Activated T-helper 1 cell treated with Interleukin-2 at 50 U/mL for 16 hours (primary cell): ENCODE data around the gene MORN5.

ENCODE experiments used
- DNase-seq: peaks from one replicate; pipeline ENCODE4 v3.0.0-alpha.2; 2020; ENCODE audit warnings: low read depth

The MORN5 gene

DNA sequence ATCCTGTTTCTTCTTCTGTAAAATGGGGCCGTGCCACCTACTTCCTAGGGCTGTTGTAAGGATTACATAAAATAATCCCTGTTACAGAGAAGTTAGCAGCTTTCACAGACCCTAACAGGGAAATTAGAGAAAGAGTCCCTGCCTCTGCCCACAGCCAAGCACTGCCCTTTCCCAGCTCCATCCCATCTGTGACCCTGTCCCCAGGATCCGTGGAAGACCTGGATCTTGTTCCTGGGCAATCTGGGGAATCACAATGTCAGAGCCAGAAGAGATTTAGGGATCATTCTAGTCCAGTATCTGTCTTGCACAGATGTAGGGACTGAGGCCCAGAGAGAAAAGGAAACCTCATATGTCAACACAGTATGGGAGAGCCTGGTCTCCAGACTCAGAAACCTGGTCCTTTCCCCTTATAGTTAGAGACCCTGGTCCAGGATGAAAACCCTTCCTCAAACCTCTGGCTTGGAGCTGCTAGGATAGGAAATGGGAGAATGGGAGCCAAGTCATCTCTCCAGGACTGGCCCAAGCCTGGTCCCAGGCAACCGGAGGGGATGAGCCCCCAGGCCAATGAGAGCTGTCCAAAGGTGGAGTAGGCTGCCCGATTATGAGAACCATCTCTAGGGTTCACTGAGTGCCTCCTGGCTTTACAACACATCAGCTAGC is 56.6 kb downstream of the MORN5 start:
- no peak for DNase-seq

DNA sequence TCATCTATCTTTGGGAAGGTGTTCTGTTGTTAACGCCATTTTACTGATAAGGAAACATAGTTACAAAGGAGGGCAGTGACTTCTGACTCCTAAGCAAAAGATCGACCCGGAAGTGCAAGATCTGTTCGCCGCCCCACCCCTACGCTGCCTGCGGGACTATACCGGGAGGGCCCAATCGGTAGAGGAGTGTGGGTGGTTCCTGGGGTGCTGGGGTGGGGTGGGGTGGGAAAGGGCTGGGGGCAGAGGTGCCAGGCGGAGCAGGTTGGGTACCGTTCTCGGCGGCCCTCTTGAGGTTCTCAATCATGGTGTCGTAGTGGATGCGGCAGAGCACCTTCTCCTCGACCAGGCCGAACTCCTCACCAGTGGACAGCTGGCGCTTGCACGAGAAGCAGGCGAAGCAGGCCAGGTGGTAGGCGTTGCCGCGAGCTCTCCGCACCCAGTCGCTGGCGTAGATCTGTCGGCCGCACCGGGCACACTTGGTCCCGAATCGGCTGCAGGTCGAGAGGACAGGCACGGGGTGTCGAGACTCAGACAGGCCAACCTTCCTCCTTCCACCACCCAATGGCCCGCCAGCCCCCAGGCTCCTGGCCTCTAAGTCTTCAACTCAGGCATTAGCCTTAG is 57.2 kb downstream of the MORN5 start:
- no peak for DNase-seq

GRCh38 chr9:122217640-122218039 is 57.9 kb downstream of the MORN5 start:
- DNase-seq: no peak

- DNase-seq: no peak
Observed at GRCh38 chr9:122218071-122218934, 58.6 kb downstream of the MORN5 start.

GRCh38 chr9:122218935-122219855 is 59.5 kb downstream of the MORN5 start:
- DNase-seq: no peak

GRCh38 chr9:122219856-122220672 is 60.4 kb downstream of the MORN5 start:
- DNase-seq: no peak

- no peak for DNase-seq
Observed at GRCh38 chr9:122220673-122221182, 61.0 kb downstream of the MORN5 start.

DNA sequence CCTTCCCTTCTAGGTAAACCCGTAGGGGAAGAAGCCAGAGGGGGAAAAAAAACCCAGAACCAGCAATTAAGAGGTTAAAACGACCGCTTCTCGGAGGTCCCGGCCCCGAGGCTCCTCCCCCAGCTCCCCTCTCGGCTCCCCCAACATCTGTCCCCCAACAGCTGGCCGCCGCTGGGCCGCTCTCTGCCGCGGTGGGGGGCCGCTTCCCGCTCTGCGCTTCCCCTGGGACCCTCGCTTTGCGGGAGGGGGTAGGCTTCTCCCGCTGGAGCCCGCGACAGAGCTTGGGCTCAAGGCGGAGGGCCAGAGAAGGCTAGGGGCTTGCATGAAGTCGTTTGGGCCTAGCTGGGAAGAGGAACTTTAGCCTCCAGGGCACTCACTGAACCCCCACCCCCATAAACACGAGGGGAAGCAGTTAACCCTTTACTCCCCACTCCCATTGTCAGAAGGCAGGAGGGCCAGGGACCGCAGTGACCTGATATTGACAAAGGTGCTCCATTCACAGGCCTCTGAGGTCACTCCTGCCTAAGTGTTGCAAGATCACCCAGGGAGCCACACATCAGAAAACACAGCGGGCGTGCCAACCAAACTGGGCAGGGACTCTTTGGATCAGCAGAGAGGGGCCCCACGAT is 61.6 kb downstream of the MORN5 start:
- no peak for DNase-seq

DNA sequence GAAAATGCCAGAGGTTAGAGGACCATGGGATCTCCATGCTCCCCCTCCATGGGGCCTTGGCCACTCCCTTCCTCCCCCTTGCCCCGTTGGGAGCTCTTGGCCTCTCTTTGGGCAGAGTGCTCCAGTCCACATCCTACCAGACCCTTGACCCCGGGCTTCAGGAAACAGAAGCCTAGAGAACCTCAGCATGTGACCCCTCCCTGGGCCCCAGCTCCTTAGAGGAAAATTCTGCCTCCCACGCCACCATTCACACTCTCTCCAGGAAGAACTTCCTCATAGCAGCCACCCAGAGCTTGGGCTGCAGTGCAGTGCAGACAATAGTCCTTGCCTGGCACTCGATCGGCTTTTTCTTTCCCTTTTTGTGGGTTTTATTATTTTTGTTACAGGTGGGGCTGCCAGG is 63.1 kb downstream of the MORN5 start:
- no peak for DNase-seq

- no peak for DNase-seq
Observed at GRCh38 chr9:122223435-122223834, 63.7 kb downstream of the MORN5 start.

- DNase-seq: no peak
Observed at GRCh38 chr9:122225312-122226141, 65.8 kb downstream of the MORN5 start.

DNA sequence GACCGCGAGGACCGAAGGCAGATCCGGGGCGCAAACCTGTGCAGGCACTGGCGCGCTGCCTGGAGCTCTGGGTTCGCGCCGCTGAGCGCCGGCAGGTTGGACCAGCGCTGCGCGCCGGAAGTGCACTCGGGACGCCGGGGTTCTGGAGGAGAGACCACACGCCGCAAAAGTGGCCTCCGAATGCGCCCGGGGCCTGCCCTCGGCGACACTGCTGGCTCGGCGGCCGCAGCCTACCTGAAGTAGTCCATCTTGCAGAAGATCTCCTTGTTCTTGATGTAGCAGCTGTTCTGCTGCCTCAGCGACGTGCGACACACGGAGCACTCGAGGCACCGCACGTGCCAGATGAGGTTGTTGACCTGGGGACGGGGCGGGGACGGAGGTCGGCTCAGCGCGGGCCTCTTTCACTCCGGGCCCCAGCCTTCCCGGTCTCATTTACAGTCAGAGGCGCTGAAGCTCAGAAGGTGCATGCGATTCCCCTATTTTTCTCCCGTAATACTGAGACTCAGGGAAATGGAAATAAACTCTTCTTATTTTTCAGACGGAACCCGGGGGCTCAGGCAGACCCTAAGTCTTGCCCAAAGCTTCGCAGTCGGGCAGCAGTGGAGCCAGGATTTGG is 66.5 kb downstream of the MORN5 start:
- no peak for DNase-seq

- DNase-seq: no peak
Observed at GRCh38 chr9:122226758-122227574, 67.3 kb downstream of the MORN5 start.

DNA sequence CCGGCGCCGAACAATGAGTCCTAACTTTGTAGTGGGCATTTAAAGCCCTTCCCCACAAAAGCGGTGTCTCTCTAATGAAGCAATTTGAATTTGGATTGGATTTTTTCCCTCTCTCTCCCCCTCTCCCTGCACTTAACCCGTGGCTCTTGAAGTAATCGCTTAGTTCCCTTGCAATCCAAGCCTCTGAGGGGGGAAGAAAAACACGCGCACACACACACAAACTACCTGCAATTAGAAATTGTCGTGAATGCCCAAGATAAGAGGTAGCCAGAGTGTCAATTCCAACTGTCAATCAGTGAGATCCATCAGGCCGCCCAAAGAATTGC is 67.8 kb downstream of the MORN5 start:
- no peak for DNase-seq

GRCh38 chr9:122228191-122228567 is 68.5 kb downstream of the MORN5 start:
- DNase-seq: no peak

DNA sequence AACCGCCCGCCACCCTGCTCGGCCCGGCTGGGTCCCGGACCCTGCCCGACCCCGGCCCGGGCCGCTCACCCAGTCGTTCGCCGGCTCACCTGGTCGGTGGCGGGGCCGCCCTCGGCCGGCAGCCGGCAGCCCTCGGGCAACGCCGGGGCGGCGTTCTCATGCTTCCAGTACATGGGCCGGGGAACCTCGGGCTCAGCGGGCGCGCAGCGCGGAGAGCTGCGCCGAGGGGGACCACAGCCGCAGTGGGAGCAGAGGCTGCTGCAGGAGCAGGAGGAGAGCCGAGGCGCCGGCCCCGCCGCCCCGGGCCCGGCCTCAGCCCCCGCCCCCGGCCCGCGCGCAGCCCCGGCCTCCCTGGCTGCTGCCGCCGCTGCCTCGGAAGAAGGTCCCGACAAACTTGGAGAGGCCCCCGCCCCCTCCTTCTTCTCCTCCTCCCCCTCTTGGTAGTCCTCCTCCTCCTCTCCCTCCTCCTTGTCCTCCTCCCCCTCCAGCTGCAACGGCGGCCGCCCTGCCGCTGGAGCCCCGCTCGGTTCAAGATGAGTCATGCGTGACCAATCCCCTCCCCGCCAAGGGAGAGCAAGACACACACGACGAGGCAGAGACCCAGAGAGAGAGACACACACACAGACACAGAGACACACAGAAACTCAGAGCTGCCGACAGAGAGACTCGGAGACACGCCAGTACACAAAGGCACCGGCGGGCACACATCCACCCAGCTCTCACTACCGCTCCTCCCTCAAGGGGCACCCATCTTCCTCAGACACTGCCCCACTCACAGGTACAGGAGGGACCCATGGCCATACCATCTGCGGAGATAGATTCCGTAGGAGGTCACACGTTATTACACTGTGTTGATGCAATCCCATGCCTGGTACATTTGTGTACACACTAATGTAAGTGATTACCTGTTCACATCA is 69.1 kb downstream of the MORN5 start, which contains the start of gene LHX6:
Gene LHX6 (minus strand): TSS at position 390 of the 917 bp plus-strand sequence. CDS start 217 bp downstream, at position 173.
- no peak for DNase-seq

- DNase-seq: no peak
Observed at GRCh38 chr9:122229485-122229837, 69.8 kb downstream of the MORN5 start.
